Measurements from ENCODE around the gene REXO1.

DNA sequence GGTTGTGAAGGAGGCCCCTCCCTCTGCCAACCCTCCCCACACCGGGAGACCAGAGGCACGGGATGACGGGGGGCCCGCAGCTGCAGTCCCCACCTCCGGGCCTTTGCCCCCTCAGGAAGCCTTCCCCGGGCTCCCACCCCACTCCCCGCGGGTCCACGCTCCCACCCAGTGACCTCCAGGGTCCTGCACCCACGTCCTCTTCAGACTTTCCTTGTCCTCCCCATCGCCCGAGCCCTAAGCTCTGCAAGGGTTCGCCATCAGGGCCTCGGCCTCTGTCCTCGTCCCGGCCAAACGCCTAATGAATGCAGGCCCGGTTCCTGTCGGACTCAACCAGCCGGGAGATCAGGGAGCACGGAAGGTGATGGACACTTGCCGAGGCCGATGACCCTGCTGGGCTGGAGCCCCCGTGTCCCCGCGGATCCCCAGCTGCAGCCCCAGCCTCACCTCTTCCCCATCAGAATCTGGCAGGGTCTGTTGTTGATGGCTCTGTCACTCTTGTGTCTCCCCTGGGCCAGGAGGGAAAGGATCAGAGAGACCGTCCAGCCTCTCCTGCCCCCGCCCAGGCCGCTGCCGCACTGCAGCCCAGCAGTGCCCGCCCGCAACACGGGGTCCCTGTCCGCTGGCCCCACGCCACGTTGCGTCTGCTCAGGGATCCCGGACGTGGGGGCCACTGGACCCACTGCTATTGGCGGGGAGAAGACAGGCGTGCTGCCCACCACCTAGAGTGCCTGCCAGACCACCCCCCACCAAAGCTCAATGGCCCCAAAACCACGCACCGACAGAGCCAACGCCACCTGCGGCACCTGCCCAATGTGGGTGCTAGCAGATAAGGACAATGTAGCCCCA is 41.9 kb downstream of the REXO1 start:
- TF ChIP-seq, protein P1, sequence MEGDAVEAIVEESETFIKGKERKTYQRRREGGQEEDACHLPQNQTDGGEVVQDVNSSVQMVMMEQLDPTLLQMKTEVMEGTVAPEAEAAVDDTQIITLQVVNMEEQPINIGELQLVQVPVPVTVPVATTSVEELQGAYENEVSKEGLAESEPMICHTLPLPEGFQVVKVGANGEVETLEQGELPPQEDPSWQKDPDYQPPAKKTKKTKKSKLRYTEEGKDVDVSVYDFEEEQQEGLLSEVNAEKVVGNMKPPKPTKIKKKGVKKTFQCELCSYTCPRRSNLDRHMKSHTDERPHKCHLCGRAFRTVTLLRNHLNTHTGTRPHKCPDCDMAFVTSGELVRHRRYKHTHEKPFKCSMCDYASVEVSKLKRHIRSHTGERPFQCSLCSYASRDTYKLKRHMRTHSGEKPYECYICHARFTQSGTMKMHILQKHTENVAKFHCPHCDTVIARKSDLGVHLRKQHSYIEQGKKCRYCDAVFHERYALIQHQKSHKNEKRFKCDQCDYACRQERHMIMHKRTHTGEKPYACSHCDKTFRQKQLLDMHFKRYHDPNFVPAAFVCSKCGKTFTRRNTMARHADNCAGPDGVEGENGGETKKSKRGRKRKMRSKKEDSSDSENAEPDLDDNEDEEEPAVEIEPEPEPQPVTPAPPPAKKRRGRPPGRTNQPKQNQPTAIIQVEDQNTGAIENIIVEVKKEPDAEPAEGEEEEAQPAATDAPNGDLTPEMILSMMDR (IDR thresholded peaks at IDR 0.05), result no peak
- TF ChIP-seq EP300 (IDR thresholded peaks at IDR 0.05; ENCODE audit: low read depth), result no peak

Measured in transverse colon (tissue), 3 donors.